H1 (cell line): ENCODE data around the gene SLC1A3.

Experiments used
- BRCA1 ChIP-seq: IDR thresholded peaks from 2 replicates; pipeline ENCODE4 v1.6.1; 2012; ENCODE audit warnings: low read depth, low read length, improper control_type of control experiment
- EZH2 ChIP-seq: fragments of 200-600 bp; sonication (generic); IDR thresholded peaks from 2 replicates; pipeline ENCODE4 v1.7.1; 2012; ENCODE audit warnings: low read depth, mild to moderate bottlenecking, moderate library complexity, low read length, inconsistent platforms; ENCODE audit not compliant: severe bottlenecking
- POLR2AphosphoS5 ChIP-seq: IDR thresholded peaks from 2 replicates; pipeline ENCODE4 v1.6.1; 2011; ENCODE audit warnings: low read depth, low read length
- SIN3A ChIP-seq, 2 experiments: IDR thresholded peaks in 1 of 2; conservative IDR thresholded peaks in 1 of 2; 2 replicates each; pipeline ENCODE4 v1.6.1; 2011 to 2012; ENCODE audit warnings: low read length in 2 of 2, improper control_type of control experiment in 1 of 2, low read depth in 1 of 2, mild to moderate bottlenecking in 1 of 2

GRCh38 chr5:36712706-36713105 is 106.3 kb downstream of the SLC1A3 start:
- TF ChIP-seq POLR2AphosphoS5 (no peak), SIN3A (conservative IDR thresholded peaks at IDR 0.05 in 1 of 2, IDR thresholded peaks at IDR 0.05 in 1 of 2; ENCODE audit: low read depth in 1 of 2, low read length in 2 of 2) (no peak), BRCA1 (no peak), EZH2 (no peak)
